BLaER1 treated with 17β-estradiol and CSF1 and Interleukin-3, amounts not matched to agents 10 nM and 100 nM (cell line): Measurements from ENCODE around the gene MINDY4.

ENCODE experiments used
- H3K27ac ChIP-seq, 11 experiments: shearing (Covaris generic); formaldehyde crosslinking; 2 replicates each; pipeline ENCODE4 v1.8.1; 2022
- H3K27me3 ChIP-seq, 11 experiments: shearing (Covaris generic); formaldehyde crosslinking; 2 replicates each; pipeline ENCODE4 v1.8.1; 2022
- H3K36me3 ChIP-seq, 11 experiments: shearing (Covaris generic); formaldehyde crosslinking; 2 replicates each; pipeline ENCODE4 v1.8.1; 2022
- H3K4me1 ChIP-seq, 10 experiments: shearing (Covaris generic); formaldehyde crosslinking; 2 replicates each; pipeline ENCODE4 v1.8.1; 2022
- H3K4me2 ChIP-seq, 11 experiments: shearing (Covaris generic); formaldehyde crosslinking; 2 replicates each; pipeline ENCODE4 v1.8.1; 2022
- H3K4me3 ChIP-seq, 10 experiments: shearing (Covaris generic); formaldehyde crosslinking; 2 replicates each; pipeline ENCODE4 v1.8.1; 2022
- H3K9ac ChIP-seq, 11 experiments: shearing (Covaris generic); formaldehyde crosslinking; 2 replicates each; pipeline ENCODE4 v1.8.1; 2022
- H3K9me3 ChIP-seq, 11 experiments: shearing (Covaris generic); formaldehyde crosslinking; replicated peaks in 1 of 11; 2 replicates each; pipeline ENCODE4 v1.8.1; 2022
- H4K20me1 ChIP-seq, 11 experiments: shearing (Covaris generic); formaldehyde crosslinking; 2 replicates each; pipeline ENCODE4 v1.8.1; 2022
- Cebpa-rat ChIP-seq, 11 experiments: shearing (Covaris generic); IDR thresholded peaks; 2 replicates each; pipeline ENCODE4 v1.8.1; 2022

The MINDY4 gene

DNA sequence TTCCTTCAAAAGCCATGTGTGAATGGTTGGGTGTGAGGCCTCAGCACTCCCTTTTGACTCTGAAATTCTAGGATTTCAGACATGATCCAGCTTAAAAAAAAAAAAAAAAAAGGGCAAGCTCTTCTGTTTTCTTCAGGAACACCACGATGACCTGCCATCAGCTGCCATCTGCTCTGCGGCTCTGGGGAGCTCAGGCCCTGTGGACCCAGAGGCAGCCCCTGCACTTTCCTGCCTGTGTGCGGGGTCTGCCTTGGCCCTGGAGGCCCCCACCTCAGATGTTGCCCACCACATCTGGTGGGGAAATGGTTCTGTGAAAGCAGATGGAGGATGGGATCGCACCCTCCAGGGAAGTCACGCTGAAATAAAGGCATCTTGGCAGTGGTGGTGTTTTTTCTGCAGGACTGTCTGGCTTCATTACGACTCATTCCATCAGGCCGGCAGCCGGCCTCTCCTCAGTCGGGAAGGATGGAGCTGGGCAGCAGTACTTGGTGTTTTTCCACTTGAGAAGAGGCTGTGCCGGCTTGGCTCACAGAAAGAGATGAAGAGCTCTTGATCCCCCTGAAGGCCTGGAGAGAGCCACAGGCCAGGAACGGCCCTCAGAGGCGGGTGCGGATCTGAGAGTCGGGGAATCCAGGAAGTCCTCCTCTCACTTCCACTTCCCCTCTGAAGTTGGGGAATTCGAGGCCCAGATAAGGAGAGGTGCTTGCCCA, 74.4 kb downstream of the MINDY4 start:
- H3K9ac ChIP-seq = no peak overlapping the region
- H3K4me1 ChIP-seq = peaks cover 19 to 81% (median 68%) of the 10 kb centered on the region in 10 experiments
- 0 out of 22 replicates have a peak, but pooled peaks cover 0 to 5% (median 0%) of the 10 kb centered on the region in 11 experiments for H4K20me1 ChIP-seq
- H3K27ac ChIP-seq = no peak overlapping the region
- no peak overlapping the region for H3K4me3 ChIP-seq
- H3K4me2 ChIP-seq = peak overlapping the region; percentile 40 to 94 (median 53); a peak in 21 of 22 replicates
- no peaks in the 10 kb centered on the region for H3K27me3 ChIP-seq
- H3K36me3 ChIP-seq = no peaks in the 10 kb centered on the region
- no peaks in the 10 kb centered on the region for H3K9me3 ChIP-seq
- TF ChIP-seq Cebpa-rat (IDR thresholded peaks at IDR 0.05) = no peak

- Histone ChIP-seq H3K9ac (no peak overlapping the region), H3K36me3 (no peaks in the 10 kb centered on the region), H4K20me1 (0 out of 22 replicates have a peak, but pooled peaks cover 0 to 5% (median 0%) of the 10 kb centered on the region in 11 experiments), H3K9me3 (peaks cover 0 to under 1% (median 0%) of the 10 kb centered on the region in 11 experiments; a peak in 1 of 22 replicates), H3K4me2 (peak overlapping the region in 10 of 11 experiments; percentile 40 to 94 (median 62); a peak in 18 of 22 replicates), H3K4me1 (peaks cover 19 to 83% (median 68%) of the 10 kb centered on the region in 10 experiments), H3K4me3 (no peak overlapping the region), H3K27me3 (no peaks in the 10 kb centered on the region), H3K27ac (no peak overlapping the region)
- TF ChIP-seq Cebpa-rat (IDR thresholded peaks at IDR 0.05) = no peak
Observed at GRCh38 chr7:30846378-30846777, 75.2 kb downstream of the MINDY4 start.

GRCh38 chr7:30848121-30848855, 77.1 kb downstream of the MINDY4 start:
- H3K27me3 ChIP-seq = no peaks in the 10 kb centered on the region
- no peak for TF ChIP-seq Cebpa-rat (IDR thresholded peaks at IDR 0.05)

GRCh38 chr7:30849565-30849964, 78.3 kb downstream of the MINDY4 start:
- Histone ChIP-seq H3K9me3 (peaks cover 0 to 10% (median 0%) of the 10 kb centered on the region in 11 experiments; a peak in 2 of 22 replicates), H3K36me3 (no peaks in the 10 kb centered on the region; a peak in 1 of 22 replicates), H3K4me3 (no peak overlapping the region), H3K27me3 (no peaks in the 10 kb centered on the region), H3K9ac (no peak overlapping the region), H3K4me2 (peak overlapping the region in 9 of 11 experiments; percentile 3 to 94 (median 73); a peak in 16 of 22 replicates), H4K20me1 (no peaks in the 10 kb centered on the region), H3K4me1 (peaks cover 19 to 68% (median 55%) of the 10 kb centered on the region in 10 experiments), H3K27ac (peak overlapping the region in 1 of 11 experiments; percentile 25; a peak in 1 of 22 replicates)
- TF ChIP-seq Cebpa-rat (IDR thresholded peaks at IDR 0.05) = no peak

More at GRCh38 chr7:30848121-30848855, 77.1 kb downstream of the MINDY4 start:
- Histone ChIP-seq H4K20me1 (0 out of 22 replicates have a peak, but pooled peaks cover 0 to under 1% (median 0%) of the 10 kb centered on the region in 11 experiments), H3K9ac (no peak overlapping the region; a peak in 1 of 22 replicates), H3K4me3 (no peak overlapping the region), H3K36me3 (no peaks in the 10 kb centered on the region; a peak in 1 of 22 replicates), H3K9me3 (peaks cover 0 to 10% (median 0%) of the 10 kb centered on the region in 11 experiments; a peak in 2 of 22 replicates), H3K27ac (peak overlapping the region in 6 of 11 experiments; percentile 22 to 63 (median 54); a peak in 8 of 22 replicates), H3K4me1 (peaks cover 19 to 76% (median 67%) of the 10 kb centered on the region in 10 experiments), H3K4me2 (peak overlapping the region; percentile 21 to 94 (median 73); a peak in 19 of 22 replicates)

- H3K4me2 ChIP-seq = peak overlapping the region in 7 of 11 experiments; percentile 66 to 94 (median 85); a peak in 10 of 22 replicates
- peak overlapping the region in 1 of 11 experiments; percentile 25; a peak in 1 of 22 replicates for H3K27ac ChIP-seq
- peaks cover 0 to 10% (median 0%) of the 10 kb centered on the region in 11 experiments; a peak in 2 of 22 replicates for H3K9me3 ChIP-seq
- H4K20me1 ChIP-seq = no peaks in the 10 kb centered on the region
- H3K4me3 ChIP-seq = no peak overlapping the region
- no peak overlapping the region for H3K9ac ChIP-seq
- H3K36me3 ChIP-seq = no peaks in the 10 kb centered on the region; a peak in 1 of 22 replicates
- no peaks in the 10 kb centered on the region for H3K27me3 ChIP-seq
- H3K4me1 ChIP-seq = peaks cover 19 to 60% (median 49%) of the 10 kb centered on the region in 10 experiments
- TF ChIP-seq Cebpa-rat (IDR thresholded peaks at IDR 0.05) = no peak
Observed at GRCh38 chr7:30850426-30850825, 79.2 kb downstream of the MINDY4 start.

DNA sequence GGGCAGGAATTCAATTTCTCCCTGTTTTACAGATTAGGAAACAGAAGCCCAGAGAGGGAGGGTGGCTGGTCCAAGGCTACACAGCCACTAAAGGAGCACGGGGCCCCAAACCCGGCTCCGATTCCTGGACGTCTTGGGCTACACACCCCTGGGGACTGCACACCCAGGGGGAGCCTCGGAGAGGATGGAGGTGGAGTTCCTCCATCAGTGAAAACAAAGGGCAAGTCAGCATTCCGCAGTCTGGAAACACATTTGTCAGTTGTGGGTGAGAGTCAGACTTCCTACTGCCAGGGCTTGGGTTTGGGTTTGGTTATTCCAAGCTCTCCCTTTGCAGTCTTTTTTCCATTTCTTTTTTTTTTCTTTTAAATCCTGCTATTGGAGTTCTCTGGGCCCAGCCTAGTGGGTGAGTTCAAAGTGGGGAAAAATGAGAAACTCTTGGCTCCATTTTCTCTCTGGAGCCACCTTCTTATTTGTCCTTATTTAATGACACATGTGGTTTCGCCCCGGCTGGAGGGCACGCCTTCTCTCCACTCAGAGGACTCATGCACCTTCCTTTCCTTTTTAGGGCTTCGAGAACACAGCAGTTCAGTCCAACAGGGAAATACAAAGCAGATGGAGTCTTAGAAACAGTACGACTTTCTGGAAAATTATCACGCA, 80.6 kb downstream of the MINDY4 start:
- Histone ChIP-seq H3K4me1 (peaks cover 9 to 48% (median 35%) of the 10 kb centered on the region in 10 experiments; a peak in 19 of 20 replicates), H3K27me3 (no peaks in the 10 kb centered on the region), H3K9ac (no peak overlapping the region), H3K4me3 (no peak overlapping the region), H3K27ac (no peak overlapping the region), H4K20me1 (no peaks in the 10 kb centered on the region), H3K9me3 (peaks cover 0 to 10% (median 0%) of the 10 kb centered on the region in 11 experiments; a peak in 2 of 22 replicates), H3K4me2 (no peak overlapping the region), H3K36me3 (no peaks in the 10 kb centered on the region; a peak in 1 of 22 replicates)
- no peak for TF ChIP-seq Cebpa-rat (IDR thresholded peaks at IDR 0.05)

DNA sequence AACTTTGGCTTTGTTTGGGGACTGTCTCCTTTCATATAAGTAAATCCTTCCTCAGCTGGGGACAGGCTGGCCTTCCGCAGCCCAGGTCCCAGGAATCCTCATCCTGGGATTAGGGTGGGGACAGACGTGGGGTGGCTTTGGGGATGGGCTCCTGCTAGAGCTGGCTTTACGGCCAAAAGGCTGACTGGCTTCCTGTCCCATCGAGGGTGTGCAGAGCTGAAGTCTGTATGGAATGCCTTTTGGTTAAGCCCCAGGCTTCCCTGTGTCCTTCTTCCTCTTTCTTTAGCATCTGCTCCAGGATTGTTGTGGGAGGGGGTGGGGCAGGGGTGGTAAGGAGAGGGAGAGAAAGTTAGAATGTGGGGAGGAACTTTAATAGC, 81.1 kb downstream of the MINDY4 start:
- no peaks in the 10 kb centered on the region for H3K27me3 ChIP-seq
- H3K9ac ChIP-seq = no peak overlapping the region
- TF ChIP-seq Cebpa-rat (IDR thresholded peaks at IDR 0.05) = no peak

GRCh38 chr7:30852744-30853288, 81.6 kb downstream of the MINDY4 start:
- Histone ChIP-seq H3K9ac (no peak overlapping the region), H3K9me3 (peaks cover 0 to 10% (median 0%) of the 10 kb centered on the region in 11 experiments; a peak in 2 of 22 replicates), H3K4me3 (no peak overlapping the region), H4K20me1 (no peaks in the 10 kb centered on the region), H3K4me1 (peaks cover 9 to 37% (median 26%) of the 10 kb centered on the region in 10 experiments; a peak in 19 of 20 replicates), H3K27me3 (no peaks in the 10 kb centered on the region), H3K36me3 (no peaks in the 10 kb centered on the region; a peak in 1 of 22 replicates), H3K27ac (no peak overlapping the region), H3K4me2 (no peak overlapping the region)
- TF ChIP-seq Cebpa-rat (IDR thresholded peaks at IDR 0.05) = no peak

More for the DNA sequence above, 81.1 kb downstream of the MINDY4 start:
- Histone ChIP-seq H3K27ac (no peak overlapping the region), H3K36me3 (no peaks in the 10 kb centered on the region; a peak in 1 of 22 replicates), H3K4me2 (no peak overlapping the region), H3K9me3 (peaks cover 0 to 10% (median 0%) of the 10 kb centered on the region in 11 experiments; a peak in 2 of 22 replicates), H3K4me3 (no peak overlapping the region), H4K20me1 (no peaks in the 10 kb centered on the region), H3K4me1 (peaks cover 9 to 42% (median 30%) of the 10 kb centered on the region in 10 experiments; a peak in 19 of 20 replicates)
